Adrenal gland (tissue), 5 donors: ENCODE measurements around the gene RIPOR3.

ENCODE experiments used
- CTCF ChIP-seq, 6 experiments: fragments of 450-650 bp in 4 of 6; fragments of 200-600 bp in 2 of 6; sonication (generic) in 1 of 6; IDR thresholded peaks; 1 replicate in 5 of 6; 2 replicates in 1 of 6; pipeline versions ENCODE4 v1.5.1 to v1.8.0; 2016 to 2021; ENCODE audit warnings: antibody characterized with exemption in 6 of 6, mild to moderate bottlenecking in 2 of 6, moderate library complexity in 1 of 6
- POLR2A ChIP-seq, 2 donors: fragments of 450-650 bp; IDR thresholded peaks; one replicate each; pipeline ENCODE4 v1.6.1; 2017; ENCODE audit warnings: antibody characterized with exemption in 2 of 2, mild to moderate bottlenecking in 2 of 2, moderate library complexity in 1 of 2
- donor health status: DM: no; HTN: no; CAD: no.

DNA sequence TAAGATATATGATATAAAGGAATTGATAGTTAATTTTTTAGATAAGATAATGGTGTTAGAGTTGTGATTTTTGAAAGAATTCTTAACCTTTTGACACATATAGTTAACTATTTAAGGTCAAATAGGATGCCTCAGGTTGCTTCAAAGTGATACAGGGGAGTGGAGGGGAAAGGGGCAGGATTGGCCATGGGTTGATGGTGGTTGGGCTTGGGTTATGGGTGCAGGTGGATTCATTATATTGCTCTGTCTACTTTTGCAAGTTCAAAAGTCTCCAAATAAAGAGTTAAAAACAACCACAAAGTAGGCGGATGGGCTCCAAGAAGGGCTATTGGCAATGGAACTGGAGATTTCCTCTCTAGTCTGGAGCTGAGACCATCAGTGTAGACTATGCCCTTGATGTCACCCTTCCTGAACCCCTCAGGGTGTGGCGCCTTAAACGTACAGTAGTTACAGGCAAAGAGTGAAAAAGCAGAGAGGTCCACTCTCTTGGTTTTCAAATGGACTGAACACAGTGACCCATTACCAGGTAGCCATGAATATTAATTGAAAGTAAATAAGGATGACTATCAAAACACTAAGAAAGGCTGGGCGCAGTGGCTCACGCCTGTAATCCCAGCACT, 100.0 kb downstream of the RIPOR3 start:
- TF ChIP-seq CTCF (IDR thresholded peaks at IDR 0.05), result no peak
- TF ChIP-seq POLR2A (IDR thresholded peaks at IDR 0.05), result no peak
